Hematopoietic multipotent progenitor cell treated with erythropoietin and hydrocortisone succinate and interleukin-3 and kit ligand, for 6 days (in vitro differentiated cells): ENCODE measurements around the gene PEX11B.

Source experiments
- DNase-seq: peaks from one replicate; pipeline ENCODE4 v3.0.0-alpha.2; 2015

PEX11B gene

DNA sequence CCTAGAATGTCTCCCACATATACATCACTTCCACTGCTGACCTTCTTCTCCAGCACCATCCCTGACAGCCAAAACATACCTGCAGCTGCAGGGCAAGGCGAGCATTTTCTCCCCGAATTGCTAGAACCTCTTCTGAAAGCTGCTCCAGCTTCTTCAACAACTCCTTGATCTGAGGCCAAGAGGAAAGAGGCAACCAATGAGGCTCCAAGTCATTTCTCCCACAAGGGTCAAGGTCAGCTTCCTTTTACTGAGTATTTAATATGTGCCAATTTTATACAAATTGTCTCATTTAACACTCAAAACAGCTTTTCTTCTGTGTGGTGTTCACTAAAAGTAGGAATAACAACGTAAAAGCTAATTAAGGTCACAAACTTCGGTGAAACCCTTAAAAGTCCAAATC is 50.3 kb downstream of the PEX11B start:
- DNase-seq, result no peak

- DNase-seq, result no peak
Measured at GRCh38 chr1:145863282-145864018, 55.1 kb downstream of the PEX11B start.
